ENCODE results near the gene FBXO42. TPM values are rescaled to one million over a fixed set of nuclear protein-coding genes. Genes with fewer than 3 reads are reported as not detected.

FBXO42 gene
- total RNA-seq, 1 donor = 18.6 TPM

DNA sequence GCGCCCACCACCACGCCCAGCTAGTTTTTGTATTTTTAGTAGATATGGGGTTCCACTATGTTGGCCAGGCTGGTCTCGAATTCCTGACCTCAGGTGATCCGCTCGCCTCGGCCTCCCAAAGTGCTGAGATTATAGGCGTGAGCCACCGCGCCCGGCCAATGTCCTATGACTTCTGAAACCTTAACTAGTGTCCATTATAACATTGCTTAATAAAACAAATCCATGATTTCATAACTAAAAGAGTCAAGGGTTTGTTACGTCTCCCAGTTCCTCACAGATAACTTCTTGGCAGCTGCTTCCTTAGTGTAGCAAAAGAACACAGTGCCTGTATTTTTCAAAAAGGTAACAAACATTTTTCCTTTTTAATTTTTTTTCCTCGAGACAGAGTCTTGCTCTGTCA, 53.6 kb downstream of the FBXO42 start:
- no peak for TF ChIP-seq CTCF (IDR thresholded peaks at IDR 0.05; ENCODE audit: insufficient read depth, low read length)
- no peak overlapping the region for H3K4me3 ChIP-seq (ENCODE audit: low read depth, low read length)
- DNase-seq (ENCODE audit: low read depth) = no peak

- no peak for DNase-seq (ENCODE audit: low read depth)
- H3K4me3 ChIP-seq (ENCODE audit: low read depth, low read length) = no peak overlapping the region
- TF ChIP-seq CTCF (IDR thresholded peaks at IDR 0.05; ENCODE audit: insufficient read depth, low read length) = no peak
Observed at GRCh38 chr1:16296643-16297042, 55.6 kb downstream of the FBXO42 start.

- no peak for DNase-seq (ENCODE audit: low read depth)
- TF ChIP-seq CTCF (IDR thresholded peaks at IDR 0.05; ENCODE audit: insufficient read depth, low read length) = no peak
- no peak overlapping the region for H3K4me3 ChIP-seq (ENCODE audit: low read depth, low read length)
Observed at GRCh38 chr1:16294219-16295212, 57.8 kb downstream of the FBXO42 start.

DNA sequence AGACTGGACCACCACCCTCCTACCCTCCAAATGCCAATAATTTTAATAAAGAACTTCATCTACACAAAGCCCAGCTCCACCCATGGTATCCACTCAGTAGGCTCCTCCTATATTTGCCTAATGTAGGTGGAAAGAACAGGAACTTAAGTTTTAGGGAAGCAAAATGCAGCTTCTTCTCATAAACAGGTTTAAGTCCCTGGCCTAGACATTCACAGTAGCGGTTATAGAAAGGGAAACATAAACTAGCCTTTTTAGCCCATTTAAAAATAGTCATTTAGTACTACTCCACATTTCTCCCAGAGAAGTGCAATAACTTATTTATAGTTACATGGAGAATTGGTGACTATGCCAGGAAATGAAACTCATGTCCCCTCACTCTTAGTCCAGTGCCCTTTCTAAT, 58.7 kb downstream of the FBXO42 start:
- no peak for DNase-seq (ENCODE audit: low read depth)
- TF ChIP-seq CTCF (IDR thresholded peaks at IDR 0.05; ENCODE audit: insufficient read depth, low read length) = no peak
- no peak overlapping the region for H3K4me3 ChIP-seq (ENCODE audit: low read depth, low read length)

DNA sequence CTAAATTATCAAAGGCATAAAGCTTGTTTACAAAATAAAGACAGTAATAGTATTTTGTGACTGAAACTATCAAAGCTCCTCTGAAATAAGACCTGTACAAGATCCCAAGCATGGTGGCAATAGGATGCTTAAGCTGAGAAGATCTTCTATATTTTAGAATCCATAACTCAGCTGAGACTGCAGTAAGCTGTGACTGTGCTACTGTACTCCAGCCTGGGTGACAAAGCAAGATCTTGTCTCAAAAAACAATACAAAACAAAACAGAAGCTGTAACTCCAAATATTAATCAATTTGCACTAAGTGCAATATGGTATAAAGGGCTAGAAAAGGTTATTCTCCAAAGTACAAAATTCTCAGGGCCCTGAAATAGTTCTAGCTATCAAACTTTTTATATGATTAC, 59.5 kb downstream of the FBXO42 start:
- no peak for DNase-seq (ENCODE audit: low read depth)
- TF ChIP-seq CTCF (IDR thresholded peaks at IDR 0.05; ENCODE audit: insufficient read depth, low read length) = no peak
- H3K4me3 ChIP-seq (ENCODE audit: low read depth, low read length) = no peak overlapping the region

DNA sequence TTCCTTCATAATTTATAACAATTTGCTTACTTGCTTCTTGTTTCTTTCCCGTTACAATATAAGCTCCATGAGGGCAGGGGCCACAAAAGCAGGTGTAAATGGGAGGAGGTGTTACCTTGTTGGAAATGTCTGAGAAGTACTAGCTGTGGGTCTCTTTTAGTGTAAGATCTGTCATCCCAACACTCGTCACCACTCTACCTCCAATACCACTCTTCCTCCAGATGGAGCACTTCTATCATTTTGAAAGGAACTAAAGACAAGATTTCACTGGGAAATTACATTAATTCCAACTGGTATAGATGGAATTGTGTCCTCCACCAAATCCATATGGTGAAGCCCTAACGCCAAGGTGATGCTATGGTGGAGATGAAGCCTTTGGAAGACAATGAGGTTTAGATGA, 62.3 kb downstream of the FBXO42 start:
- DNase-seq (ENCODE audit: low read depth) = no peak
- TF ChIP-seq CTCF (IDR thresholded peaks at IDR 0.05; ENCODE audit: insufficient read depth, low read length) = no peak
- H3K4me3 ChIP-seq (ENCODE audit: low read depth, low read length) = no peak overlapping the region

Measured in fibroblast of the aortic adventitia (primary cell).